ENCODE results near the gene HOXD8.

Gene HOXD8

DNA sequence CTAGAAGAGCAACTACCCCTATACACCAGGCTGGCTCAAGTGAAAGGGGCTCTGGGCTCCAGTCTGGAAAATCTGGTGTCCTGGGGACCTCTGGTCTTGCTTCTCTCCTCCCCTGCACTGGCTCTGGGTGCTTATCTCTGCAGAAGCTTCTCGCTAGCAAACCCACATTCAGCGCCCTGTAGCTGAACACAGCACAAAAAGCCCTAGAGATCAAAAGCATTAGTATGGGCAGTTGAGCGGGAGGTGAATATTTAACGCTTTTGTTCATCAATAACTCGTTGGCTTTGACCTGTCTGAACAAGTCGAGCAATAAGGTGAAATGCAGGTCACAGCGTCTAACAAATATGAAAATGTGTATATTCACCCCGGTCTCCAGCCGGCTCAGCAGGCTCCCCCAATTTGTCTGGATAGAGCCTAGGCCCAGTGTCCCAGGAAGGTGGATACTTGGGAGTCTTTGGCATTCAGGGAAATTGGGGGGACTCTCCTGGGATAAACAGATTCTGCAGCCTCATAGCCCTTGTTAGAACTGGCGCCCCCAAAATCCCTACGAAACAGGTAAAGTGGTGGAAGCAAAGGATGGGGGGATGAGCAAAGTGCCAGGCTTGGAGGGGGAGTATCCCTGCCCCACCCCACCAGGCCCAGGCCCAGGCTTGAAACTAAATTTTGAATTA lies 19.4 kb downstream of the HOXD8 start:
- no peak overlapping the region for H3K4me3 ChIP-seq (ENCODE audit: control insufficient read depth, low read depth, low read length)
- DNase-seq (ENCODE audit: low read depth): no peak
- TF ChIP-seq CTCF (conservative IDR thresholded peaks at IDR 0.05; ENCODE audit: control insufficient read depth, insufficient read depth, low read depth, low read length): no peak

GRCh38 chr2:176149481-176149938 lies 20.0 kb downstream of the HOXD8 start:
- H3K4me3 ChIP-seq (ENCODE audit: control insufficient read depth, low read depth, low read length): no peak overlapping the region
- no peak for DNase-seq (ENCODE audit: low read depth)
- TF ChIP-seq CTCF (conservative IDR thresholded peaks at IDR 0.05; ENCODE audit: control insufficient read depth, insufficient read depth, low read depth, low read length): no peak

DNA sequence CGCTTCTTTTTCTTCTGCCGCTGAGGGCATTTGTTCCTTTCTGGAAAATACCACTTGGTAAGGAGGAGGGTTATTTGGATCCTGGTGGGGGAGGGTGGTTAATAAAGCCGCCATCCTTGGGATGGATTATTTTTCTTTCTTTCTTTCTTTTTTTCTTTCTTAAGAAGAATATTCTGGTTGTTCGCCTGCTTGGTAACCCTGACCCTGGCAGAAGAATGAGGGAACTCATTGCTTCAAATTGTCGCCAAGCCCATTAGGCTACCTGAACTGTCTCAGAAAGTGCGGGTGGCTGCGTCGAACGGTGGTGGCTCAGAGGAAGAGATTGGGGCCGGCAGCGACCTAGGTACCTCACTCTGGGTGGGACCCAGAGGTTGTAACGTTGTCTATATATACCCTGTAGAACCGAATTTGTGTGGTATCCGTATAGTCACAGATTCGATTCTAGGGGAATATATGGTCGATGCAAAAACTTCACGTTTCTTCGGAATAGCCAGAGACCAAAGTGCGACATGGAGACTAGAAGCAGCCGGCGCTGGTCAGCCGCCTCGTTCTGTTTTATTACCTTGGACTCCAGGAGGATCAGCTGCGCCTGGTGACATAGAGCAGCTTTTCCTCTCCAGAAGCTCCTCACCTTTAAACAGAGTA lies 20.6 kb downstream of the HOXD8 start:
- no peak overlapping the region for H3K4me3 ChIP-seq (ENCODE audit: control insufficient read depth, low read depth, low read length)
- TF ChIP-seq CTCF (conservative IDR thresholded peaks at IDR 0.05; ENCODE audit: control insufficient read depth, insufficient read depth, low read depth, low read length): no peak
- DNase-seq (ENCODE audit: low read depth): no peak

- TF ChIP-seq CTCF (conservative IDR thresholded peaks at IDR 0.05; ENCODE audit: control insufficient read depth, insufficient read depth, low read depth, low read length): no peak
- DNase-seq (ENCODE audit: low read depth): no peak
- H3K4me3 ChIP-seq (ENCODE audit: control insufficient read depth, low read depth, low read length): no peak overlapping the region
These were observed 21.3 kb downstream of the HOXD8 start for GRCh38 chr2:176150584-176151441.

GRCh38 chr2:176151442-176152287 lies 22.2 kb downstream of the HOXD8 start, which contains the start of gene HOXD4:
Gene HOXD4 (plus strand): TSS chr2:176151550. CDS start chr2:176151634, 84 bp downstream.
- peak within 1 kb of the TSS; percentile 41 for H3K4me3 ChIP-seq (ENCODE audit: control insufficient read depth, low read depth, low read length)
- no peak for DNase-seq (ENCODE audit: low read depth)
- no peak for TF ChIP-seq CTCF (conservative IDR thresholded peaks at IDR 0.05; ENCODE audit: control insufficient read depth, insufficient read depth, low read depth, low read length)

Data from fibroblast of mammary gland (primary cell).